Measurements from ENCODE around the gene POLR2I. TPM values are rescaled to one million over a fixed set of nuclear protein-coding genes. Genes with fewer than 3 reads are reported as not detected.

The POLR2I gene
- total RNA-seq = 68.9 and 75.3 TPM in 2 replicates

DNA sequence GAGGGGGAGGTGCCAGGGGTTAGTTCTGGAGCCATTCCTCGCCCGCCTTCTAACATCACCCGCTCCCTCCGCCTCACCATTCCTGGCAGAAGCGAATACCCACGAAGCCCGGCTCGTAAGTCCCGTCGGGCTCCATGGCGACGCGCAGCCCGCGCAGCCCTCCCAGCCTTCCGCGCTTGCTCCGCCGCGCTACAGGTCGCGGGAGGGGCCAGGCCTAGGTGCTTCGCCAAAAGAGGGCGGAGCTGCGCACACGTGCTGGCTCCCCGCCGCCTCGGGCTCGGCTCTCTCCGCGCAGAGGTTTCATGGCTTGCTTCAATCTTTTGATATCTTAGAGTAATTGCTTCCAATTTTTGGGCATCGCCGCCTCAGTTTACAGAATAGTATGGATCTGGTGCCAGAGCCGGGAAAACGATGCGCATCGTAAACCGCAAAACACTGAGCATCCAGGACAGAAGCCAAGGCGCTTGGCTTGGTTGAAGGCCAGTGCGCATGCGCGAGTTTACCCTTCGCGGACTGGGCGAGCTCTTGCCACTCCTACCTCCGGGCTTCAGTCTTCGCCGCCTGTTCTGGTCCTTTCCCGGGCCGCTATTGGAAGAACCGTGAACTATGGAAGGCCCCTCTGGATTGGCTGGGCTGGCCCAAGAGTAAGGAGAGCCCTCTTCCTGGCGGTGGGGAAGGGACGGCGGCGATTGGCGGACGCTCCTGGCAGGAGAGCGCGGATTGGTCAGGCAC lies at the start of gene POLR2I:
Gene POLR2I, minus strand, starts transcription at position 155 of the 732 bp plus-strand sequence. Its CDS starts 19 bp downstream, at position 136.
- no peaks in the 10 kb centered on the region for H3K27me3 Mint-ChIP-seq (ENCODE audit: low read depth)
- DNase-seq (ENCODE audit: low spot score) = peak; percentile 99
- intact Hi-C loops (cut with micrococcal nuclease) = loop anchor here (1.0 to 10.0 kb wide), 8 partner anchors 12 to 470 kb away; partner anchors contain the start of genes ALKBH6, COX6B1, ETV2 and HSPB6
- H3K4me1 Mint-ChIP-seq (ENCODE audit: low read depth) = peaks cover 21% of the 10 kb centered on the region
- peaks cover 43% of the 10 kb centered on the region for H3K36me3 Mint-ChIP-seq (ENCODE audit: low read depth)
- H3K4me3 Mint-ChIP-seq (ENCODE audit: low read depth) = peak within 1 kb of the TSS; percentile 90
- no peaks in the 10 kb centered on the region for H3K9me3 Mint-ChIP-seq
- H3K27ac Mint-ChIP-seq = peak within 1 kb of the TSS; percentile 89

DNA sequence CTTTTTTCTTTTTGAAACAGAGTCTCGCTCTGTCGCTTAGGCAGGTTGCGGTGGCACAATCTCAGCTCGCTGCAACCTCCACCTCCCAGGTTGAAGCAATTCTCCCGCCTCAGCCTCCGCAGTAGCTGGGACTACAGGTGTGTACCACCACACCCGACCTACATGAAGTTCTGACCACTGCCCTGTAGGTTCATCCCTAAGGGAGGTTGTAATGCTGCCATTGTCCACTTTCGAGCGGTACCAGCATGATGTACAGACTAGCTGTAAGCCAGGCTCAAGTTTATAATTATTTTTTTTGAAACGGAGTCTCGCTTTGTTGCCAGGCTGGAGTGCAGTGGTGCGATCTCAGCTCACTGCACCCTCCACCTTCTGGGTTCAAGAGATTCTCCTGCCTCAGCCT lies 49.1 kb upstream of the POLR2I start:
- Mint-ChIP-seq H3K27ac (no peak overlapping the region), H3K36me3 (ENCODE audit: low read depth) (peaks cover 2% of the 10 kb centered on the region), H3K4me3 (ENCODE audit: low read depth) (no peak overlapping the region), H3K27me3 (ENCODE audit: low read depth) (no peaks in the 10 kb centered on the region), H3K4me1 (ENCODE audit: low read depth) (no peaks in the 10 kb centered on the region), H3K9me3 (no peaks in the 10 kb centered on the region)
- DNase-seq (ENCODE audit: low spot score) = no peak
- intact Hi-C loops (cut with micrococcal nuclease) = no loop called here

DNA sequence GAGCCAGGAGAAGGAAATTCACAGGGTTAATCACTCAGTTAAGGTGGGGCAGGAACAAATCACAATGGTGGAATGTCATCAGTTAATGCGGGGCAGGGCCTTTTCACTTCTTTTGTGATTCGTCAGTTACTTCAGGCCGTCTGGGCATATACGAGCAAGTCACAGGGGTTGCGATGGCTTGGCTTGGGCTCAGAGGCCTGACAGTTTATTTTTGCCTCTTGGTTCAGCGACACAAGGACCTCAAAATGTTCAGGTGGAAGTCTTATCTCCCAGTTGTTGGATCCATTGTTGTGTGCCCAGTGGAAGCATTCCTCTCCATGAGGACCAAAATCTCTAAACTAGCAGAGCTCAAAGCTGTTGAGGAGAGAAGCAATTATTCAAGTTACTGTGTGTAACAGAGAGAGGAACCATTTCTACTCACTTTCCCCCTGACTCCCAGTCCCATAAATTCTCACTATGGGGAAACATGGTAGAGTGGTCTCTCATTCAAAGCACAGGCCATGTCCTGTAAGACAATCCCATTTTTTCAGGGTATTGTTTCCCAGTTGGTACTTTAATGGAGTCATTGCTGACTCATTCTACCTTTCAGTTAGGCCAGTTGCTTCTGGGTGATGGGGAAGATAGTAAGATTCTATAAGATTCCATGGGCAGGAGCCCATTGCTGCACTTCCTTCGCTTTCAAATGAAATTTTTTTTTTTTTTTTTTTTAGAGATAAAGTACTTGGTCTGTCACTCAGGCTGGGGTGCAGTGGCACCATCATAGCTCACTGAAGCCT lies 46.3 kb upstream of the POLR2I start:
- DNase-seq (ENCODE audit: low spot score) = no peak
- no peaks in the 10 kb centered on the region for H3K9me3 Mint-ChIP-seq
- no peak overlapping the region for H3K4me3 Mint-ChIP-seq (ENCODE audit: low read depth)
- H3K4me1 Mint-ChIP-seq (ENCODE audit: low read depth) = no peaks in the 10 kb centered on the region
- H3K27me3 Mint-ChIP-seq (ENCODE audit: low read depth) = no peaks in the 10 kb centered on the region
- intact Hi-C loops (cut with micrococcal nuclease) = no loop called here
- peaks cover 2% of the 10 kb centered on the region for H3K36me3 Mint-ChIP-seq (ENCODE audit: low read depth)
- no peak overlapping the region for H3K27ac Mint-ChIP-seq

DNA sequence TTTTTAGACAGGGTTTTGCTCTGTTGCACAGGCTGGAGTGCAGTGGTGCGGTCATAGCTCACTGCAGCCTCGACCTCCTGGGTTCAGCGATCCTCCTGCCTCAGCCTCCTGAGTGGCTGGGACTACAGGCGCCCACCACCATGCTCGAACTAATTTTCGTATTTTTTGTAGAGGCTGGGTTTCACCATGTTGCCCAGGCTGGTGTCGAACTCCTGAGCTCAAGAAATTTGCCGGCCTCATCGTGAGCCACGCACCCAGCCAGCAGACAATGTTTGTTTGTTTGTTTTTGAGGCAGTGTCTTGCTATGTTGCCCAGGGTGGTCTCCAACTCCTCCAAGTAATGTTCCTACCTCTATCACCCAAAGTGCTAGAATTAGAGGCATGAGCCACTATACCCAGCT lies 38.5 kb upstream of the POLR2I start:
- intact Hi-C loops (cut with micrococcal nuclease) = no loop called here
- Mint-ChIP-seq H3K27ac (no peak overlapping the region), H3K9me3 (no peaks in the 10 kb centered on the region), H3K4me1 (ENCODE audit: low read depth) (peaks cover 3% of the 10 kb centered on the region), H3K4me3 (ENCODE audit: low read depth) (no peak overlapping the region), H3K27me3 (ENCODE audit: low read depth) (no peaks in the 10 kb centered on the region), H3K36me3 (ENCODE audit: low read depth) (peaks cover 28% of the 10 kb centered on the region)
- DNase-seq (ENCODE audit: low spot score) = no peak

- DNase-seq (ENCODE audit: low spot score) = no peak
- H3K27ac Mint-ChIP-seq = no peak within 1 kb of the TSS
- no peaks in the 10 kb centered on the region for H3K9me3 Mint-ChIP-seq
- peaks cover 33% of the 10 kb centered on the region for H3K36me3 Mint-ChIP-seq (ENCODE audit: low read depth)
- H3K27me3 Mint-ChIP-seq (ENCODE audit: low read depth) = no peaks in the 10 kb centered on the region
- intact Hi-C loops (cut with micrococcal nuclease) = no loop called here
- peaks cover 3% of the 10 kb centered on the region for H3K4me1 Mint-ChIP-seq (ENCODE audit: low read depth)
- H3K4me3 Mint-ChIP-seq (ENCODE audit: low read depth) = no peak within 1 kb of the TSS
Measured at GRCh38 chr19:36152352-36153091, 37.8 kb upstream of the POLR2I start, which contains the start of gene COX7A1. COX7A1 (minus strand) TSS chr19:36152447; CDS start chr19:36152407, 40 bp downstream.

DNA sequence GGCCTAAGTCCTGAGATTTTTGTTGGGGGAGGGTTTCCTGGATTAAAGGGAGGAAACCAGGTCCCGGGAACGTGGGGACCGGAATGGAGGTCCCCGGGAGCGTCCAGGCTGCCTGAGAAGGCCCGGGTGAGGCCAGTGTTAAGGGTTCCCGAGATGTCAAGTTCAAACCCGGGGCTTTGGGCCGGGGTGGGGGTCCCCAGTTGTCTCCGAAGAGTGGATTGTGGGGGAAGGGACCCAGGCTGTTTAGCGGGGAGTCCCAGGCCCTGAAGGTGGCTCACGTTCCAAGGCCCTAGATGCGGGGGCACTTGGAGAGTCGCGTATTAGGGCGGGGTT lies 37.3 kb upstream of the POLR2I start:
- Mint-ChIP-seq H3K9me3 (no peaks in the 10 kb centered on the region), H3K27me3 (ENCODE audit: low read depth) (no peaks in the 10 kb centered on the region), H3K36me3 (ENCODE audit: low read depth) (peaks cover 37% of the 10 kb centered on the region), H3K4me1 (ENCODE audit: low read depth) (peaks cover 3% of the 10 kb centered on the region), H3K4me3 (ENCODE audit: low read depth) (no peak overlapping the region), H3K27ac (no peak overlapping the region)
- intact Hi-C loops (cut with micrococcal nuclease) = no loop called here
- DNase-seq (ENCODE audit: low spot score) = no peak

GRCh38 chr19:36151144-36152018 lies 36.7 kb upstream of the POLR2I start:
- Mint-ChIP-seq H3K4me1 (ENCODE audit: low read depth) (peaks cover 3% of the 10 kb centered on the region), H3K27ac (no peak overlapping the region), H3K9me3 (no peaks in the 10 kb centered on the region), H3K27me3 (ENCODE audit: low read depth) (no peaks in the 10 kb centered on the region), H3K4me3 (ENCODE audit: low read depth) (no peak overlapping the region), H3K36me3 (ENCODE audit: low read depth) (peaks cover 43% of the 10 kb centered on the region)
- no peak for DNase-seq (ENCODE audit: low spot score)
- intact Hi-C loops (cut with micrococcal nuclease) = no loop called here

- Mint-ChIP-seq H3K4me1 (ENCODE audit: low read depth) (peaks cover 3% of the 10 kb centered on the region), H3K9me3 (no peaks in the 10 kb centered on the region), H3K36me3 (ENCODE audit: low read depth) (peaks cover 51% of the 10 kb centered on the region), H3K4me3 (ENCODE audit: low read depth) (no peak overlapping the region), H3K27me3 (ENCODE audit: low read depth) (no peaks in the 10 kb centered on the region), H3K27ac (no peak overlapping the region)
- DNase-seq (ENCODE audit: low spot score) = no peak
- intact Hi-C loops (cut with micrococcal nuclease) = no loop called here
Measured at GRCh38 chr19:36150586-36150985, 35.9 kb upstream of the POLR2I start.

GRCh38 chr19:36149673-36150406 lies 35.2 kb upstream of the POLR2I start:
- Mint-ChIP-seq H3K27me3 (ENCODE audit: low read depth) (no peaks in the 10 kb centered on the region), H3K9me3 (no peaks in the 10 kb centered on the region), H3K36me3 (ENCODE audit: low read depth) (peaks cover 57% of the 10 kb centered on the region), H3K27ac (no peak overlapping the region), H3K4me1 (ENCODE audit: low read depth) (peaks cover 3% of the 10 kb centered on the region), H3K4me3 (ENCODE audit: low read depth) (no peak overlapping the region)
- intact Hi-C loops (cut with micrococcal nuclease) = no loop called here
- no peak for DNase-seq (ENCODE audit: low spot score)

DNA sequence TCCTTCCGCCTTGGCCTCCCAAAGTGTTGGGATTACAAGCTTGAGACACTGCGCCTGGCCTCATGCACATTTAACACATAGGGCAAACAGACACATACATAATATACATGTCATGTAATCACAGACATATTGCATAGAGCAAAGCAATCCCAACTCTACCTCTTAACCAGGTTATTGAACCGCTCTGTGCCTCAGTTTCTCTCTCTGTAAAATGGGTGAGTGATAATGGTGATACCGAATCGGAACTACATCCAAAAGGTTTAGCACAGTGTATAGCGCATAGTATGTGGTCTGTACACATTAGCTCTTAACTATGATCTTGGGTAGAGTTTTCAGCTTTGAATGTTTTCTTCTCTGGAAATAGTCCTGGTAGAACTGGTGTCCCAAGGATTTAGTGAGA lies 29.9 kb upstream of the POLR2I start:
- peaks cover 75% of the 10 kb centered on the region for H3K36me3 Mint-ChIP-seq (ENCODE audit: low read depth)
- DNase-seq (ENCODE audit: low spot score) = no peak
- H3K27ac Mint-ChIP-seq = no peak overlapping the region
- H3K27me3 Mint-ChIP-seq (ENCODE audit: low read depth) = no peaks in the 10 kb centered on the region
- no peak overlapping the region for H3K4me3 Mint-ChIP-seq (ENCODE audit: low read depth)
- intact Hi-C loops (cut with micrococcal nuclease) = no loop called here
- H3K4me1 Mint-ChIP-seq (ENCODE audit: low read depth) = peaks cover 16% of the 10 kb centered on the region
- H3K9me3 Mint-ChIP-seq = no peaks in the 10 kb centered on the region

- H3K27me3 Mint-ChIP-seq (ENCODE audit: low read depth) = no peaks in the 10 kb centered on the region
- no peak overlapping the region for H3K27ac Mint-ChIP-seq
- DNase-seq (ENCODE audit: low spot score) = no peak
- peaks cover 57% of the 10 kb centered on the region for H3K36me3 Mint-ChIP-seq (ENCODE audit: low read depth)
- H3K4me3 Mint-ChIP-seq (ENCODE audit: low read depth) = peak overlapping the region; percentile 48
- peaks cover 15% of the 10 kb centered on the region for H3K4me1 Mint-ChIP-seq (ENCODE audit: low read depth)
- H3K9me3 Mint-ChIP-seq = no peaks in the 10 kb centered on the region
- intact Hi-C loops (cut with micrococcal nuclease) = no loop called here
Measured at GRCh38 chr19:36142496-36142895, 27.8 kb upstream of the POLR2I start.

Measured in activated T-helper 2 cell treated with anti-CD3 and anti-CD28 coated beads, Interferon-gamma antibody, Interleukin-2, Interleukin-4, amounts not matched to agents 10 μg/mL and 5 μg/mL and 100 μg/mL, durations not matched to agents 14 hours and 24 hours and 36 hours (primary cell).